Fibroblast of gingiva (primary cell): ENCODE results near the gene ATP9A.
A peak's percentile ranks its signal among the peaks of the same experiment; 100 is the strongest.
"Not testable (repeated sequence)": the region's sequence is repeated elsewhere in the genome, so short reads cannot be mapped to it uniquely, and the experiment has no call there.

ENCODE experiments used
- DNase-seq: peaks from one replicate; pipeline ENCODE4 v3.0.0-alpha.2; 2011; ENCODE audit warnings: low read depth

The ATP9A gene

GRCh38 chr20:51570739-51571459, 197.3 kb downstream of the ATP9A start:
- DNase-seq = no peak

GRCh38 chr20:51569815-51570738, 198.1 kb downstream of the ATP9A start:
- no peak for DNase-seq

DNA sequence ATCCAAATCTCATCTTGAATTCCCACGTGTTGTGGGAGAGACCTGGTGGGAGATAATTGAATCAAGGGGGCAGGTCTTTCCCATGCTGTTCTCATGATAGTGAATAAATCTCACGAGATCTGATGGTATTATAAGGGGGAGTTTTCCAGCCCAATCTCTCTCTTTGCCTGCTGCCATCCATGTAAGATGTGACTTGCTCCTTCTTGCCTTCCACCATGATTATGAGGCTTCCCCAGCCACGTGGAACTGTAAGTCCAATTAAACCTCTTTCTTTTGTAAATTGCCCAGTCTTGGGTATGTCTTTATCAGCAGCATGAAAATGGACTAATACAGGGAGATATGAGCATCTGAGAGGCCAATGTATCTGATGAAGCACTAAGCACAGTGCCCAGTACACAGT, 199.7 kb downstream of the ATP9A start:
- DNase-seq = not testable (repeated sequence)

DNA sequence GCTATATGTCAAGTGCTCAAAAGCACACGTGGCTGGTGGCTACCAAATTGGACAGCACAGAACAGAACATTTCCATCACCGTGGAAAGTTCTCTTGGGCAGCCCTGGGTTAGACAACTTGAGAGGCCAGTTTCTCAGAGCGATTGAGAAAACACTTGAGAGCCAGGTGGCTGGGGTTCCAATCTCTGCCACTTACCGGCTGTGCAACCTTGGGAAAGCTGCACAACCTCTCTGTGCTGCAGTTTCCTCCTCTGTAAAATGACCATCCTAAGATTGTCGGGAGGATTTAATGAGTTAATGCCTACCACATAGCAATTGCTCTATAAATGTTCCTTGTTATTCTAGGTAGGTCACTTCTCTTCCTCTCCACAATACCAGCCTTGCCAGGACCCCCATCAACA, 200.6 kb downstream of the ATP9A start:
- DNase-seq = no peak

- no peak for DNase-seq
These were observed 201.6 kb downstream of the ATP9A start for GRCh38 chr20:51566594-51566993.

- peak; percentile 39 for DNase-seq
These were observed 202.7 kb downstream of the ATP9A start for GRCh38 chr20:51565298-51566144.

- DNase-seq = peak; percentile 76
These were observed 204.5 kb downstream of the ATP9A start for GRCh38 chr20:51563486-51564332.

GRCh38 chr20:51563174-51563485, 205.1 kb downstream of the ATP9A start:
- no peak for DNase-seq

DNA sequence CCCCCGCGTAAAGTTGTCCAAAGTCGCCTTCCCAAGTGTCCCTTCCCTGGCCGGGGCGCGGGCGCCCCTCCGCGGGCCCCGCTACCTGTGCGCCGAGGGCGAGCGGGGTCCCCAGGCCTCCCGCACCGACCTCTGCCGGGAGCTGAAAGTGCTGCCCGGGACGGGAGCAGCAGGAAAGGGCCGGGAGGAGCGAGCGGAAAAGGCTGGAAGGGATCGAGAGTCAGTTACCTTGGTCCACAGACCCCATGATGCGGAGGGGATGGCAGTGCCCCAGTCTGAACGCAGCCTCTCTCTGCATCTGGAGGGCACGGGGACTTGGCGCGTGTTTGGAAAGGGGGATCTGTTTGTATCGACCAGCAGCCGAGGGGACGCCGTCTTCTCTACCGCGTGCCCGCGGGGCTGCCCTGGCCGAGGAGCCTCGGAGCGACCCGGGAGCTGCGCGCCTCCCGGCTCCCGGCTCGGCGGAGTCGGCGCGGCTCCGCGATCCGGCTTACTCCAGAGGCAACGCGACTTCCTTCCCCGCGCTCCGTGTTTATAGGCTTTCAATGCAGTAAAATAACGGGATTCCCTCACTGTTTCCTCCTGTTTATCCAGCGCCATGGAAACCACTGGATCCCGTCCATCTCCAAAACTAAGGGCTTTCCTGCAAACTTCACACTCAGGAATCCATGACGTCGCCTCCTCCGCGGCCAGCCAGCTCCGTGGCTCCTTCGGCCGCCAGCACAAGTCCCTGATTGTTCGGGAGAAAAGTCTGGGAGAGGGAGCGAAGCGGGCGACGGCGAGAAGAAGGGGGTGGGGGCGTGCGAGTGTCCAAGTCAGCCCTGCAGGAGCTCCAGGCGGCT, 205.6 kb downstream of the ATP9A start:
- DNase-seq = peak; percentile 94

DNA sequence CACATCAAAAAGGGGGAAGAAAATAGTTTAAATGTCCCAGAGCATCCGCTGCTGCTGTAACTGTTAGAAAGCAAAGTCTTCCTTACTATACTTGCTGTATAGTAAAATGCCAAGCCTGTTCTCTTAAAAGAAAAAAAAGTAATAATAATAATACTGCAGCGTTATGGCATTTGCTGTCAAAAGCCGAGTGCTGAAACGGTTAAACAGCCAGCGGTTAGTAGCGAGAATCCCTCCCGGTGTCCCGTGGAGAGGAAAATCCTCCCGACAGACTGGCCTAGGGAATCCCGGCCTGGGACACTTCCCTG, 206.2 kb downstream of the ATP9A start:
- no peak for DNase-seq

- no peak for DNase-seq
These were observed 207.5 kb downstream of the ATP9A start for GRCh38 chr20:51560550-51561307.

GRCh38 chr20:51560042-51560441, 208.1 kb downstream of the ATP9A start:
- DNase-seq = no peak

GRCh38 chr20:51554538-51555165, 213.5 kb downstream of the ATP9A start:
- peak; percentile 47 for DNase-seq

DNA sequence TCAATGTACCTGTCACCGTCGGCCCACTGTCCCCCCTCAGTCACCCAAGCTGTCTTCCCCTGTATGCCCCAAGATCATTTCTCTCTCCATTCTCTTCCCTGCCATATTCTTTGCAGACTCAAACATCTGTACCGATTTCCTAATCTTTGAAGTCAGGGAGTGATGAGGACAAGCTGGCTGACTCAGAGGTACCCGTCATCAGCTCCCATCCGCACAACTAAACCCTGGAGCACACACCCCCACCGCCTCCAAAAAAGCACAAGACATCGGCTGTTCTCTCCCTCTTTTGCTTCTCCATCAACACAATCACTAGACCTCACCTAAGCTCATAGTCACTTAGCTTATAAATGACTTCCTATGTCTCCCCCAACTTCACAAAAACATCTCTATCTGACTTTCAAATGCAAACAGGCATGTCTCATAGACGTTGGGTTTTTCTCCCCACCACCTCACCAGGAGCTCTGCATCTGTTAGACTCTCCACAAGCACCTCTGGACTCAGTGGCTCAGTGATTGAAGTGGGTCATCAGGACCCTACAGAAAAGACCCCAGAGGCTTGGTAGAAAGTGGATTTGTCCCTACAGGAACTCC, 214.2 kb downstream of the ATP9A start:
- no peak for DNase-seq

GRCh38 chr20:51551186-51551585, 217.0 kb downstream of the ATP9A start:
- DNase-seq = no peak

DNA sequence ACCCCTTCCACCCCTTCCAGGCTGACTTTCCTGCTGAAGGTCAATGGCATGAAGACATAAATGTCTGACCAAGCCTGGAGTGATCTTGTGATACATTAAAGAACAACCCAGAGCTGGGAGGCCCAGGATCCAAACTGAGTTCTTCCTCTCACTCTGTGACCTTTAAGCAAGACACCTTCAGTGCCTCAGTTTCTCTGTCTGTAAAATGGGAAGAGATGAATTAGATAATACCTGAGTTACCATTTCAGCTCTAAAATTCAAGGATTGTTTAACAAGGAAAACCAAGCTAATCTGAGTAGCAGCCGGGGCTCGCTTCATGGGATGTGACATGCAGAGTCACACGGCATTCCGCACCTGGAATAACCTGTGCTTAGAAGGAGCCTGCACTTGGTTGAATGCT, 218.7 kb downstream of the ATP9A start:
- DNase-seq = no peak

DNA sequence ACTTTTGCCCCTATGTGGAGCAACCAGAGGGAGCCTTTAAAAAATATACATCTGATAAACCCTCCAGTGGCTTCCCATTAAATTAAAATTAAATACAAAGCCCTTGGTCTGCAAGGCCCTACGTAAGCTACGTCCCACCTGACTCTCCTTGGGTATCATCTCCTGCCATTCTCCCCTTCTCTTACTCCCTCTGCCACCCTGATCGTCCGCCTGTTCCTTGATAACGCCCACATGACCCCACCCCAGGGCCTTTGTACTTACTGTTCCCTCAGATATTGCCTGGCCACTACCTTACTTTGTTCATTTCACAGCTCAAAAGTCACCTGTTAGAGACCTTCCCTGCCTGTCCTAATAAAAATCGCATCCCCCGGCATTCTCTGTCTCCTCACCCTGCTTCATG, 220.2 kb downstream of the ATP9A start:
- no peak for DNase-seq
